HEK293 (cell line): Measurements from ENCODE around the gene XBP1.

Source experiments
- BCL11A ChIP-seq: fragments of 450-650 bp; formaldehyde crosslinking; IDR thresholded peaks from 2 replicates; pipeline ENCODE4 v1.5.1; 2016; ENCODE audit warnings: low read depth, missing biosample characterization, missing genetic modification characterization
- GLIS2 ChIP-seq: fragments of 450-650 bp; formaldehyde crosslinking; IDR thresholded peaks from 2 replicates; pipeline ENCODE4 v1.5.1; 2016; ENCODE audit warnings: missing biosample characterization, missing genetic modification characterization
- KLF1 ChIP-seq: fragments of 450-650 bp; formaldehyde crosslinking; IDR thresholded peaks from 2 replicates; pipeline ENCODE4 v1.5.1; 2016; ENCODE audit warnings: missing biosample characterization, missing genetic modification characterization
- MYNN ChIP-seq: fragments of 450-650 bp; formaldehyde crosslinking; IDR thresholded peaks from 2 replicates; pipeline ENCODE4 v1.5.1; 2016; ENCODE audit warnings: missing biosample characterization, missing genetic modification characterization, borderline replicate concordance
- MZF1 ChIP-seq: fragments of 450-650 bp; formaldehyde crosslinking; IDR thresholded peaks from 2 replicates; pipeline ENCODE4 v1.5.1; 2017; ENCODE audit warnings: missing biosample characterization, missing genetic modification characterization, borderline replicate concordance
- PRDM1 ChIP-seq: fragments of 450-650 bp; formaldehyde crosslinking; IDR thresholded peaks from 2 replicates; pipeline ENCODE4; 2016; ENCODE audit warnings: missing biosample characterization, missing genetic modification characterization
- SP2 ChIP-seq: fragments of 450-650 bp; formaldehyde crosslinking; IDR thresholded peaks from 2 replicates; pipeline ENCODE4 v1.5.1; 2016; ENCODE audit warnings: missing biosample characterization, missing genetic modification characterization
- SP7 ChIP-seq: fragments of 450-650 bp; formaldehyde crosslinking; IDR thresholded peaks from 2 replicates; pipeline ENCODE4 v1.5.1; 2016; ENCODE audit warnings: missing biosample characterization, missing genetic modification characterization
- YY1 ChIP-seq: fragments of 450-650 bp; formaldehyde crosslinking; IDR thresholded peaks from 2 replicates; pipeline ENCODE4 v1.5.1; 2018; ENCODE audit warnings: missing biosample characterization, missing genetic modification characterization
- YY2 ChIP-seq: fragments of 450-650 bp; formaldehyde crosslinking; IDR thresholded peaks from 2 replicates; pipeline ENCODE4 v1.5.1; 2016; ENCODE audit warnings: missing biosample characterization, missing genetic modification characterization
- ZBTB8A ChIP-seq: fragments of 450-650 bp; formaldehyde crosslinking; IDR thresholded peaks from 2 replicates; pipeline ENCODE4 v1.5.1; 2016; ENCODE audit warnings: missing biosample characterization, missing genetic modification characterization
- ZNF133 ChIP-seq: fragments of 450-650 bp; formaldehyde crosslinking; IDR thresholded peaks from 2 replicates; pipeline ENCODE4 v1.5.1; 2016; ENCODE audit warnings: missing biosample characterization, missing genetic modification characterization
- ZNF24 ChIP-seq: fragments of 450-650 bp; formaldehyde crosslinking; IDR thresholded peaks from 2 replicates; pipeline ENCODE4 v1.5.1; 2016; ENCODE audit warnings: missing biosample characterization, missing genetic modification characterization
- ZNF324 ChIP-seq: fragments of 450-650 bp; formaldehyde crosslinking; IDR thresholded peaks from 2 replicates; pipeline ENCODE4 v1.5.1; 2016; ENCODE audit warnings: missing biosample characterization, missing genetic modification characterization
- ZNF366 ChIP-seq: fragments of 450-650 bp; formaldehyde crosslinking; conservative IDR thresholded peaks from 2 replicates; pipeline ENCODE4 v1.5.1; 2016; ENCODE audit warnings: missing biosample characterization, missing genetic modification characterization
- ZNF416 ChIP-seq: fragments of 450-650 bp; formaldehyde crosslinking; IDR thresholded peaks from 2 replicates; pipeline ENCODE4 v1.5.1; 2016; ENCODE audit warnings: missing biosample characterization, missing genetic modification characterization
- ZNF544 ChIP-seq: fragments of 450-650 bp; formaldehyde crosslinking; IDR thresholded peaks from 2 replicates; pipeline ENCODE4 v1.5.0; 2017; ENCODE audit warnings: missing biosample characterization, missing genetic modification characterization
- ZNF549 ChIP-seq: fragments of 450-650 bp; IDR thresholded peaks from 2 replicates; pipeline ENCODE4 v1.5.1; 2018; ENCODE audit warnings: missing biosample characterization, missing genetic modification characterization, mild to moderate bottlenecking, inconsistent platforms, moderate library complexity
- ZNF558 ChIP-seq: fragments of 450-650 bp; formaldehyde crosslinking; IDR thresholded peaks from 2 replicates; pipeline ENCODE4 v1.5.1; 2016; ENCODE audit warnings: missing biosample characterization, missing genetic modification characterization
- ZNF560 ChIP-seq: fragments of 450-650 bp; formaldehyde crosslinking; IDR thresholded peaks from 2 replicates; pipeline ENCODE4 v1.5.1; 2017; ENCODE audit warnings: missing biosample characterization, missing genetic modification characterization, borderline replicate concordance
- ZNF610 ChIP-seq: fragments of 450-650 bp; formaldehyde crosslinking; IDR thresholded peaks from 2 replicates; pipeline ENCODE4 v1.5.1; 2016; ENCODE audit warnings: missing biosample characterization, missing genetic modification characterization, borderline replicate concordance
- ZNF660 ChIP-seq: fragments of 450-650 bp; IDR thresholded peaks from 2 replicates; pipeline ENCODE4 v1.5.1; 2018; ENCODE audit warnings: missing biosample characterization, mild to moderate bottlenecking, missing genetic modification characterization
- ZNF843 ChIP-seq: fragments of 450-650 bp; formaldehyde crosslinking; IDR thresholded peaks from 2 replicates; pipeline ENCODE4 v1.5.1; 2016; ENCODE audit warnings: missing biosample characterization, missing genetic modification characterization
- ZSCAN16 ChIP-seq: fragments of 450-650 bp; formaldehyde crosslinking; IDR thresholded peaks from 2 replicates; pipeline ENCODE4 v1.5.1; 2016; ENCODE audit warnings: missing biosample characterization, missing genetic modification characterization
- TF ChIP-seq, protein P1 (sequence below): fragments of 450-650 bp; formaldehyde crosslinking; IDR thresholded peaks from 2 replicates; pipeline ENCODE4 v1.5.1; 2016; ENCODE audit warnings: missing biosample characterization, missing genetic modification characterization
- TF ChIP-seq, protein P2 (sequence below): fragments of 450-650 bp; formaldehyde crosslinking; IDR thresholded peaks from 2 replicates; pipeline ENCODE4 v1.5.1; 2016; ENCODE audit warnings: missing biosample characterization, missing genetic modification characterization
- TF ChIP-seq, protein P3 (sequence below): fragments of 450-650 bp; formaldehyde crosslinking; IDR thresholded peaks from 2 replicates; pipeline ENCODE4 v1.5.1; 2016; ENCODE audit warnings: missing biosample characterization, missing genetic modification characterization
- TF ChIP-seq, protein P4 (sequence below): fragments of 450-650 bp; formaldehyde crosslinking; IDR thresholded peaks from 2 replicates; pipeline ENCODE4 v1.5.1; 2016; ENCODE audit warnings: missing biosample characterization, missing genetic modification characterization
- TF ChIP-seq, protein P5 (sequence below): fragments of 450-650 bp; formaldehyde crosslinking; IDR thresholded peaks from 2 replicates; pipeline ENCODE4 v1.5.1; 2016; ENCODE audit warnings: missing biosample characterization, missing genetic modification characterization, low read depth

The XBP1 gene

DNA sequence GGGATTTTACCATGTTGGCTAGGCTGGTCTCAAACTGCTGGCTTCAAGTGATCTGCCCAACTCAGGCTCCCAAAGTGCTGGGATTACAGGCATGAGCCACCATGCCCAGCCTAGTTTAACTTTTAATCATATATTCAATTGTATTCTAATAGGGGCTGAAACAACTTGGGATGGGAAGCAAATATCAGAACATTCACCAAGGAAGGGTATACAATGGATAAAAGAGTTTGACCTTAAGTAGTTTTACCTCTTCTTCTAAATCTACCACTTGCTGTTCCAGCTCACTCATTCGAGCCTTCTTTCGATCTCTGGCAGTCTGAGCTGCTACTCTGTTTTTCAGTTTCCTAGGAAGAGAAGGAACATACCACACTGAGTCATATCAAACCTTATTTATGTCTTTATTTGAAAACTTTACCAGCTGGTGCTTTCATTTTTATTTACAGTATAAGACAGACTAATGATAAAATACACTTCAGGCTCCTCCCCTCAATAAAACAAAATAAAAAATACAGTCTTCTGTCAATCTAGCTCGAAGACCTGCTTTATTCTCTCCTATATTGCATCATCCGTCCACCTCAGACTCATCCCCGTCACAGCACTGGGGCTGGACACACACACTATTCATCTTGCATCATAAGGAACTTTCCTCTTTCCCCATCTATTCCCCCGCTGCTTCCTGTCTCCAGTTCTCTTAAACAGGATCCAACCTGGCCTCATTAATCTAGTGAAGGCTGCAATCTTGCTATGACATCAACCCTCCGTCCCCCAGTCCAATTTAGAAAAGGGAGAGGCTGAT is 1.4 kb downstream of the XBP1 start (continued):
- TF ChIP-seq, protein P1, sequence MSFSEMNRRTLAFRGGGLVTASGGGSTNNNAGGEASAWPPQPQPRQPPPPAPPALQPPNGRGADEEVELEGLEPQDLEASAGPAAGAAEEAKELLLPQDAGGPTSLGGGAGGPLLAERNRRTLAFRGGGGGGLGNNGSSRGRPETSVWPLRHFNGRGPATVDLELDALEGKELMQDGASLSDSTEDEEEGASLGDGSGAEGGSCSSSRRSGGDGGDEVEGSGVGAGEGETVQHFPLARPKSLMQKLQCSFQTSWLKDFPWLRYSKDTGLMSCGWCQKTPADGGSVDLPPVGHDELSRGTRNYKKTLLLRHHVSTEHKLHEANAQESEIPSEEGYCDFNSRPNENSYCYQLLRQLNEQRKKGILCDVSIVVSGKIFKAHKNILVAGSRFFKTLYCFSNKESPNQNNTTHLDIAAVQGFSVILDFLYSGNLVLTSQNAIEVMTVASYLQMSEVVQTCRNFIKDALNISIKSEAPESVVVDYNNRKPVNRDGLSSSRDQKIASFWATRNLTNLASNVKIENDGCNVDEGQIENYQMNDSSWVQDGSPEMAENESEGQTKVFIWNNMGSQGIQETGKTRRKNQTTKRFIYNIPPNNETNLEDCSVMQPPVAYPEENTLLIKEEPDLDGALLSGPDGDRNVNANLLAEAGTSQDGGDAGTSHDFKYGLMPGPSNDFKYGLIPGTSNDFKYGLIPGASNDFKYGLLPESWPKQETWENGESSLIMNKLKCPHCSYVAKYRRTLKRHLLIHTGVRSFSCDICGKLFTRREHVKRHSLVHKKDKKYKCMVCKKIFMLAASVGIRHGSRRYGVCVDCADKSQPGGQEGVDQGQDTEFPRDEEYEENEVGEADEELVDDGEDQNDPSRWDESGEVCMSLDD (tag by site-specific recombination): 0 out of 2 replicates have a peak, but pooled peaks have one; percentile 35
- TF ChIP-seq ZNF660 (tag by site-specific recombination): peak; percentile 73; the same call in 1 of the 2 replicates
- no peak for TF ChIP-seq ZNF549 (tag by site-specific recombination)
- no peak for TF ChIP-seq GLIS2 (tag by site-specific recombination)
- peak; percentile 69 for TF ChIP-seq KLF1 (tag by site-specific recombination)
- peak; percentile 94 for TF ChIP-seq SP7 (tag by site-specific recombination)
- TF ChIP-seq MYNN (tag by site-specific recombination): no peak
- TF ChIP-seq, protein P2, sequence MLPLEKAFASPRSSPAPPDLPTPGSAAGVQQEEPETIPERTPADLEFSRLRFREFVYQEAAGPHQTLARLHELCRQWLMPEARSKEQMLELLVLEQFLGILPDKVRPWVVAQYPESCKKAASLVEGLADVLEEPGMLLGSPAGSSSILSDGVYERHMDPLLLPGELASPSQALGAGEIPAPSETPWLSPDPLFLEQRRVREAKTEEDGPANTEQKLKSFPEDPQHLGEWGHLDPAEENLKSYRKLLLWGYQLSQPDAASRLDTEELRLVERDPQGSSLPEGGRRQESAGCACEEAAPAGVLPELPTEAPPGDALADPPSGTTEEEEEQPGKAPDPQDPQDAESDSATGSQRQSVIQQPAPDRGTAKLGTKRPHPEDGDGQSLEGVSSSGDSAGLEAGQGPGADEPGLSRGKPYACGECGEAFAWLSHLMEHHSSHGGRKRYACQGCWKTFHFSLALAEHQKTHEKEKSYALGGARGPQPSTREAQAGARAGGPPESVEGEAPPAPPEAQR (tag by site-specific recombination): peak; percentile 91; the same call in 1 of the 2 replicates
- 0 out of 2 replicates have a peak, but pooled peaks have one; percentile 48 for TF ChIP-seq ZNF610
- TF ChIP-seq PRDM1: peak; percentile 92
- peak; percentile 75 for TF ChIP-seq ZNF324
- no peak for TF ChIP-seq ZNF544 (tag by site-specific recombination)
- TF ChIP-seq ZNF366 (tag by site-specific recombination): peak; percentile 85
- TF ChIP-seq ZNF133: no peak
- TF ChIP-seq, protein P3, sequence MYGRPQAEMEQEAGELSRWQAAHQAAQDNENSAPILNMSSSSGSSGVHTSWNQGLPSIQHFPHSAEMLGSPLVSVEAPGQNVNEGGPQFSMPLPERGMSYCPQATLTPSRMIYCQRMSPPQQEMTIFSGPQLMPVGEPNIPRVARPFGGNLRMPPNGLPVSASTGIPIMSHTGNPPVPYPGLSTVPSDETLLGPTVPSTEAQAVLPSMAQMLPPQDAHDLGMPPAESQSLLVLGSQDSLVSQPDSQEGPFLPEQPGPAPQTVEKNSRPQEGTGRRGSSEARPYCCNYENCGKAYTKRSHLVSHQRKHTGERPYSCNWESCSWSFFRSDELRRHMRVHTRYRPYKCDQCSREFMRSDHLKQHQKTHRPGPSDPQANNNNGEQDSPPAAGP (tag by site-specific recombination): peak; percentile 76
- no peak for TF ChIP-seq YY2 (tag by site-specific recombination)
- no peak for TF ChIP-seq ZNF843 (tag by site-specific recombination)
- 0 out of 2 replicates have a peak, but pooled peaks have one; percentile 28 for TF ChIP-seq ZNF416 (tag by site-specific recombination)
- no peak for TF ChIP-seq ZNF560 (tag by site-specific recombination)
- TF ChIP-seq BCL11A (tag by site-specific recombination): no peak
- no peak for TF ChIP-seq ZBTB8A (tag by site-specific recombination)
- TF ChIP-seq, protein P4, sequence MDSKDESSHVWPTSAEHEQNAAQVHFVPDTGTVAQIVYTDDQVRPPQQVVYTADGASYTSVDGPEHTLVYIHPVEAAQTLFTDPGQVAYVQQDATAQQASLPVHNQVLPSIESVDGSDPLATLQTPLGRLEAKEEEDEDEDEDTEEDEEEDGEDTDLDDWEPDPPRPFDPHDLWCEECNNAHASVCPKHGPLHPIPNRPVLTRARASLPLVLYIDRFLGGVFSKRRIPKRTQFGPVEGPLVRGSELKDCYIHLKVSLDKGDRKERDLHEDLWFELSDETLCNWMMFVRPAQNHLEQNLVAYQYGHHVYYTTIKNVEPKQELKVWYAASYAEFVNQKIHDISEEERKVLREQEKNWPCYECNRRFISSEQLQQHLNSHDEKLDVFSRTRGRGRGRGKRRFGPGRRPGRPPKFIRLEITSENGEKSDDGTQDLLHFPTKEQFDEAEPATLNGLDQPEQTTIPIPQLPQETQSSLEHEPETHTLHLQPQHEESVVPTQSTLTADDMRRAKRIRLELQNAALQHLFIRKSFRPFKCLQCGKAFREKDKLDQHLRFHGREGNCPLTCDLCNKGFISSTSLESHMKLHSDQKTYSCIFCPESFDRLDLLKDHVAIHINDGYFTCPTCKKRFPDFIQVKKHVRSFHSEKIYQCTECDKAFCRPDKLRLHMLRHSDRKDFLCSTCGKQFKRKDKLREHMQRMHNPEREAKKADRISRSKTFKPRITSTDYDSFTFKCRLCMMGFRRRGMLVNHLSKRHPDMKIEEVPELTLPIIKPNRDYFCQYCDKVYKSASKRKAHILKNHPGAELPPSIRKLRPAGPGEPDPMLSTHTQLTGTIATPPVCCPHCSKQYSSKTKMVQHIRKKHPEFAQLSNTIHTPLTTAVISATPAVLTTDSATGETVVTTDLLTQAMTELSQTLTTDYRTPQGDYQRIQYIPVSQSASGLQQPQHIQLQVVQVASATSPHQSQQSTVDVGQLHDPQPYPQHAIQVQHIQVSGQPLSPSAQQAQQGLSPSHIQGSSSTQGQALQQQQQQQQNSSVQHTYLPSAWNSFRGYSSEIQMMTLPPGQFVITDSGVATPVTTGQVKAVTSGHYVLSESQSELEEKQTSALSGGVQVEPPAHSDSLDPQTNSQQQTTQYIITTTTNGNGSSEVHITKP (tag by site-specific recombination): peak; percentile 87
- TF ChIP-seq, protein P5, sequence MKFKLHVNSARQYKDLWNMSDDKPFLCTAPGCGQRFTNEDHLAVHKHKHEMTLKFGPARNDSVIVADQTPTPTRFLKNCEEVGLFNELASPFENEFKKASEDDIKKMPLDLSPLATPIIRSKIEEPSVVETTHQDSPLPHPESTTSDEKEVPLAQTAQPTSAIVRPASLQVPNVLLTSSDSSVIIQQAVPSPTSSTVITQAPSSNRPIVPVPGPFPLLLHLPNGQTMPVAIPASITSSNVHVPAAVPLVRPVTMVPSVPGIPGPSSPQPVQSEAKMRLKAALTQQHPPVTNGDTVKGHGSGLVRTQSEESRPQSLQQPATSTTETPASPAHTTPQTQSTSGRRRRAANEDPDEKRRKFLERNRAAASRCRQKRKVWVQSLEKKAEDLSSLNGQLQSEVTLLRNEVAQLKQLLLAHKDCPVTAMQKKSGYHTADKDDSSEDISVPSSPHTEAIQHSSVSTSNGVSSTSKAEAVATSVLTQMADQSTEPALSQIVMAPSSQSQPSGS (tag by site-specific recombination): peak; percentile 93
- peak; percentile 81 for TF ChIP-seq ZNF558 (tag by site-specific recombination)
- no peak for TF ChIP-seq YY1 (tag by site-specific recombination)
- TF ChIP-seq SP2 (tag by site-specific recombination): 0 out of 2 replicates have a peak, but pooled peaks have one; percentile 33
- peak; percentile 48; the same call in 1 of the 2 replicates for TF ChIP-seq ZNF24 (tag by site-specific recombination)
- TF ChIP-seq ZSCAN16 (tag by site-specific recombination): no peak
- TF ChIP-seq MZF1 (tag by site-specific recombination): peak; percentile 65; the same call in 1 of the 2 replicates
